HG02973 (cell line): ENCODE results near the gene PCK1.

ENCODE experiments used
- ATAC-seq: cut with Tn5 transposase; IDR thresholded peaks from one replicate; pipeline ENCODE4 v1.9.1; 2021; ENCODE audit warnings: moderate library complexity; ENCODE audit not compliant: unreplicated experiment

PCK1 gene

DNA sequence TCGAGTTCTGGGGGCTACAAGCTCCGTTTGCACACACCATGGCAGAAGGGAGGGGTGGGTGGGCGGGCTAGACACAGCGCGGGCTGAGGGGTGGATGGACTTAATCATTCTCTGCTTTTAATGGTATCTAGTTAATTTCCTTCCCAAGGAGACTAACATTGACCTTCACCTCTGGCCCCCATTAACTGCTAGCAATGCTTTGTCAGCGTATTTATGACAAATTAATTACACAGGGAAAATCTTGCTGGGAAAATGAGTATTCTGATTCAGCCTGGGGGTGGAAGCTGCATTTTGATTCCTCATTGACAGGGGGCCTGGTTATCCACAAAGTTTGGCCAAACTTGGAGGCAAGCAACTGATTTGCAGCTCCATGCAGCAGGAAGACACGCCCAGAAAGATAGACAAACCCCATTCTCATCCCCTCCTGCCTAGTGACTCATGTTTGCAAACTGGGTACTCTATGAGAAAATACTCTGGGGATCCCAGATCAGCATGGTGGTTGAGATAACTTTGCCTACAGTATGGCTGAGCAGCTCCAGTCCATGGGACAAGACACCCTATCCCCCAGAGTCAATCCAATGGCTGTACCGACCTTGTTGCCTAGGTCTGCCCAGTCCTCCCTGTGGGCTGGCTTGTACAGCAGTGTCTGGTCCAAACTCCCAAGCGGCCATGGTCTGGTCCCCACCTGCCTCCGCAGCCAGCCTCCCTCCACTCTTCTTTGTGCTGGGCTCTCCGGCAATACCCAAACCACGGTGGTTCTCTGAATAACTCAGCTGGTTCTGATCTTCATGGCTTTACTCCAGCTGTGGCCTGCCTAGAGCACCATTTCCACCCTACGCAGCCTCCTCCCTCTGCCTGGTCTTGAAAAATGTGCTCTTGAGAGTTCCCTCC is 39.7 kb downstream of the PCK1 start:
- no peak for ATAC-seq

- no peak for ATAC-seq
Measured at GRCh38 chr20:57601211-57601570, 40.3 kb downstream of the PCK1 start.

DNA sequence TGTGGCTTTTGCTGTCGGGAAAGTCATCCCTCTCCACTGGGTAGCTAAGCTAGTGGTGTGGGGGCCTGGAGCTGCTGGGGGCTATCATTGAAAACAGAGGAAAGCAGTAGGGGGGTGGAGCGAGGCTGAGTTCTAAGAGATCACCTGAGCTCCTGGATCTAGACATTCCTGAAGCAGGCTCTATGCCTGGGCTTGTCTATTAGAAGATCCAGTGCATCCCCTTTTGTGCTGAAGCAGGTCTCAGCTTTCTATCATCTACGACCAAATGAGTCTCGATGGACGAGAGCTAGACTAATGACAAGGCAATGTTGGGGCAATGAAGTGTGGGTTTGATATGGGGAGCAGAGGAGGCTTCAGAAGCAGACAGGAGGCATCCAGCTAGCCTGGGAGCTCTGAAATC is 40.8 kb downstream of the PCK1 start:
- no peak for ATAC-seq

GRCh38 chr20:57603120-57603519 is 42.2 kb downstream of the PCK1 start:
- no peak for ATAC-seq

- no peak for ATAC-seq
Measured at GRCh38 chr20:57605045-57605444, 44.1 kb downstream of the PCK1 start.

DNA sequence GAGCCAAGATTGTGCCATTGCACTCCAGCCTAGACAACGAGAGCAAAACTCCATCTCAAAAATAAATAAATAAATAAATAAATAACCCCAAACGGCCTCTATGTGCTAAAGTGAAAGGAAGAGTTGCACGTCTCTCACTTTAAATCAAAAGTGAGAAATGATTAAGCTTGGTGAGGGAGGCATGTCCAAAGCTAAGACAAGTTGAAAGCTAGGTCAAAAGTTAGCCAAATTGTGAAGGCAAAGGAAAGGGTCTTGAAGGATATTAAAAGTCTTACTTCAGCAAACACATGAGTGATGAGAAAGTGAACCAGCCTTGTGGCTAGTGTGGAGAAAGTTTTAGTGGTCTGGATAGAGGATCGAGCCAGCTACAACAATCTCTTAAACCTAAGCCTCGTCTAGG is 45.0 kb downstream of the PCK1 start:
- ATAC-seq, result no peak

DNA sequence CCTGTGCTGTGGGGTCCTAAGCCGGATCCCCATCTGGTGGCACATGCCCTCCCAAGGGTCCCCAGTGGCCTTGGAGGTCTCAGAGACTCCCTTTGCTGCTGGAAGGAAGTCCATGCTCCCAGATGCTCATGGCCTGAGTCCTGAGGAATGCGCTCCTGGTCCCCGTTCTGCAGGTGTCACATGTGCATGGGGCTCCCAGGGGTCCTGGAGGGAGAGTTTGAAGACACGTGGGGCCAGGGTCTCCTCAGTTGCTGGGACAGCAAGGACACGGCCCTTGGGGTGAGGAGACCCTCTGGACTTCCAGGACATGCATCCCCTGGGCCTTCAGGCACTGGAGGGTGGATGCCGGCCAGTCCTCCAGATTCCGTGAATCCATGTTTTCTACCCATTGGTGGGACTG is 47.6 kb downstream of the PCK1 start:
- no peak for ATAC-seq

DNA sequence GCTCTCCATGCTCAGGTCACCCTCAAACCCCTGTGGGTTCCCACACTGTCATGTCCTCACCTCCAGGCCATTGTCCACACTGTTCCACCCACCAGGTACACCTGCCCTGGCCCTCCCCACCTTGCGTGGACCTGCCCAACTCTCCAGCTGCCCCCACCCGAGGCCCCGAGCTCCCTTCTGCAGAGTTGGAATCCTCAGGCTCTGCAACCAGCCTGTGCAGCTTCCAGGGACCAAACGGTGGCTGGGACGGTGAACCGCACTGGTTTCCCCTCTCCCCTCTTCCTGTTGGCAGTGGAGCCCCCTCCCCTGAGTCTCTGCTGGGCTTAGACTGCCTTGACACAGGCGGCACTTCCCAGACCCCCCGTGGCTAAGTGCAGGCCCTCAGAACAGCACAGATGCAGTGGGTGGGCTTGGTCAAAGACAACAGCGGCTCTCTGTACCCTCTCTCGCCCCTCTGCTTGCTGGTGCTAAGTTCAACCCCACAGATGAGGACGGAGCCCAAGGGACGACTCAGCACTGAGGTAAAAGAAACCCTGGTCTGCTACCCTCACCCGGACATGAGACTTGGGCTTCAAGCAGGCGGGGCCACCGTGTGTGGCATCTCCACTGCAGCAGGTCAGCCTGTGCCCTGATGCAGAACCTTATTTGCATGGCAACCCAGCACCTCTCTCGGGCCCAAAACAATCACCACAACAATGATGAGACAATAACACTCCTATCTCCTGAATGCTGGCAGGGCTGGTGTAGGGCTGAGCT is 48.4 kb downstream of the PCK1 start:
- no peak for ATAC-seq

GRCh38 chr20:57609842-57610167 is 48.9 kb downstream of the PCK1 start:
- no peak for ATAC-seq

DNA sequence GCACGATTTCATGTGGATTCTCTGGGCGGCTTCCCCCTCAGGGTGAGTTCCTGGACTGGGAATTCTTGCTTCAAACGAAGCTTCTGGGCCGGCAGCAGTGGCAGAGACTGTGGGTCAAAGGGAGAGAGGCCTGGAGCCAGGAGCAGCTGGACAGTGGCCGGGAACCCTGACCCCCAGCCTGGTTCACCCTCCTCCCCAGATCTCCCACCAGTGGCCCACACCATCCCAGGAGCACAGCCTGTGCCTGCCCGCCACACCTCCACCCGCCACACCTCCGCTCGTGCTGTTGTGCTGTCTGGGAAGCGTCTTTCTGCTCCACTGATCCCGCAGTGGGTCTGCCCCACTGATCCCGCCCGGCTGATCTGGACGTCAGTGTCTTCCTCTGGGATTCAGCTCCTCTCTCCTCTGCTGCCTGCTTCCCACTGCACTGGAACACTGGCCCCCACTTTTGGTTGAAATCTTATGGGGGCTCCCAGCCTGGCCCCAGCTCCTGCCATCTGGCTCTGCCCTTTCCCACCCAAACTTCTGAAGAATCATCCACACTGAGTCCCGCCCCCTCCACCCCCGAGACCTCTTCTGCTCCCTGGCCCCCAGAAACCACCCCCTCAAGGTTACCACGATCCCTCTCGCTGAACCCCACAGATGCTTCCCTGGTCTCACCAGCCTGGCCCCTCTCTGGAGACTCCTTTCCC is 49.5 kb downstream of the PCK1 start:
- no peak for ATAC-seq

DNA sequence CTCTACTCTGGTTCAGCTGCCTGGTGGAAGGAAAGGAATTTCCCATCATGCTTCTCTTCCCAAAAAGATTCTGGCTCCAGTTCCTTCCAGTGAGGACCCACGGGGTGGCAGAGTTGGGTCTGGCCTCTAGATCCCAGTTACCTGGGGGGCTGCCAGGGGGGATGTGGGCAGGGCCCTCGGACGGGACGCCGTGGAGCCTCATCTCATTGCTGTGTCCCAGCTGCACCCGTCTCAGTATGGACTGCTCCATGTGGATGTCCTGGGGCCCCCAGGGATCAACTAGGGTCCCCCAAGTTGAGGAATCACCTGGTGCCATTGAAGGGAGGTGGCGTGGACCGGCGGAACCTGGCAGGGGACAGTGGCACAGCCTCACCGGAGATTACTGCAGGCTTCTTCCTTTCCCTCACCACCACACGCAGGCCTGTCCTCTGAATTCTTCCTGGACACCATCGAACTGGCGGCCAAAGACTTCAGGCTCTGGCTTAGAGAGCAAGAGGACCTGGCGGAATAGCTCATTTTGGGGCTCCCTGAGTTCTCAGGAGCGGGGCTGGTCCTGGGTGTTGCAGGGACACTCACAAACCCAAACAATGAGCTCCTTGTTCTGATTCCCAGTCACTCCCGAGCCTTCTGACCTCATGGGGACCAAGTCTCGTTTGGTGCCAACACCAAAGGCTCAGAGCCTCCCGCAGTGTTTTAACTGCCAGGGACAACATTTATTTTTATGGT is 50.8 kb downstream of the PCK1 start:
- ATAC-seq, result no peak

- no peak for ATAC-seq
Measured at GRCh38 chr20:57612436-57612835, 51.5 kb downstream of the PCK1 start.

DNA sequence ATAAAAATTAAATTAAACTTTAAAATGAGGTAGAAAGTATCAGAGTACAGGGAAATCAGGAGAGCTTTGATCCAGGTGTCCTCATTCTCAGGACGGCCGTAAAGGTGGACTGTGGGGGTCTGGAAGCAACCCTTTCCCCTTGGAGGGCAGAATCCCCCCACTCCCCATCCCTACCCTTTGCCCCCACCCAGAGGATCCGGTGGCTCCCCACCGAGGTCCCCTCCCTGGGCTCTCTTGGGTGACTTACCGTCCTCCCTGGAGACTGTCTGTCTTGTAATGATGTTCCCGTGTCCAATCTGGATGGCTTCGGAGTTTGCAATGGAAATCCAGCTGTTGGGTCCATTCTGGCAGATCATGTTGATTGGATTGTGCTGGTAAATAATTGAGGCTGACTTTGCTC is 52.0 kb downstream of the PCK1 start:
- ATAC-seq, result no peak

GRCh38 chr20:57613481-57613921 is 52.6 kb downstream of the PCK1 start:
- ATAC-seq, result no peak

- ATAC-seq, result no peak
Measured at GRCh38 chr20:57614490-57615444, 53.9 kb downstream of the PCK1 start.

- ATAC-seq, result no peak
Measured at GRCh38 chr20:57615445-57615811, 54.5 kb downstream of the PCK1 start.

DNA sequence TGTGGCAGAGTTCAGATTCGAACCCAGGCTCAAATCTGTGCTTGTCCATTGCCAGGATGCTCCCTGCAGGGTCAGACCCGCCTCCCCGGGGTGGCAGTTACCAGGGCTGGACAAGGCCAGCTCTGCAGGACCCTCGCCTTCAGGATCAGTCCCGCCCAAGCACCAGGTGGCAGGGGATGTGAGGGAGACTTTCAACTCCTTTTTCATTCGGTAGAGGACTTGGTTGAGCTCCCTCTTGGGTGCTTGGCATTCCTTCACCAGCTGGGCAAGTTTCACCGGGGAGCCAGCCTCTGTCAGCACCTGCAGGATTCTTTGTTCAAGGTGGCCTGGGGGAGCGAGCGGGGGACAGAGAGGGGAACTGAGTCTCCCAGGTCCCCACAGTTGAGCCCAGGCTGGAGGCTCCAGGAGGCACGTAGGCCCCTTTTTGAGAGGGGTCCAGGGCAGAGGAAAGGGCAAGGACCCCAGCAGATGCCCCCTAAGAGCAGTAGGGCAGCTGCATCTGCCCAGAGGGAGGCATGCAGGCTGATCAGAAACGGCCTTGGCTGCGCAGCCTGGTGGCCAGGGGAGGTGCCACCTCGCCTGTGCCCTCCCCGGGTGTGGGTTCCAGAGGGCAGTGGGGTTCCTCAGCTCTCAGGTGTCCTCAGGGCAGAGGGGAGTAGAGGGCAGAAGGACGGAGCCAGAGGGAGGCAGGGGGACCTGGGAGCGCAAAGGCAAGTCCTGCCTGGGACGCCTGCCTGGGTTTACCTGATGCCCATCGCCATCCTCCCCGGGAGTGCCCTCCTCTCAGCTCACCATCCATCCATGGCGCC is 55.4 kb downstream of the PCK1 start:
- no peak for ATAC-seq

GRCh38 chr20:57617079-57617795 is 56.3 kb downstream of the PCK1 start:
- ATAC-seq, result no peak
